WERI-Rb-1 (cell line): ENCODE data around the gene LAMA5.
A peak's percentile ranks its signal among the peaks of the same experiment; 100 is the strongest.

Source experiments
- DNase-seq: peaks from one replicate; pipeline ENCODE4 v3.0.0-alpha.2; 2020
- H3K27ac ChIP-seq: fragments of 250-450 bp; sonication (Bioruptor Pico); 2 replicates; pipeline ENCODE4 v1.5.1; 2020; ENCODE audit warnings: mild to moderate bottlenecking, moderate library complexity
- H3K27me3 ChIP-seq: fragments of 250-450 bp; sonication (Bioruptor Pico); 2 replicates; pipeline ENCODE4 v1.5.1; 2021; ENCODE audit warnings: mild to moderate bottlenecking, low read depth, moderate library complexity; ENCODE audit not compliant: insufficient read depth, severe bottlenecking
- H3K36me3 ChIP-seq: fragments of 250-450 bp; sonication (Bioruptor Pico); 2 replicates; pipeline ENCODE4 v1.5.1; 2020; ENCODE audit warnings: mild to moderate bottlenecking, moderate library complexity
- H3K4me3 ChIP-seq: 2 replicates; pipeline ENCODE4 v1.5.1; 2011; ENCODE audit warnings: low read depth, mild to moderate bottlenecking, control low read depth, low read length
- H3K9me3 ChIP-seq: fragments of 250-450 bp; sonication (Bioruptor Pico); 2 replicates; pipeline ENCODE4 v1.5.1; 2021; ENCODE audit warnings: mild to moderate bottlenecking, moderate library complexity; ENCODE audit not compliant: severe bottlenecking
- CTCF ChIP-seq: IDR thresholded peaks from 2 replicates; pipeline ENCODE4 v1.5.1; 2011; ENCODE audit warnings: low read depth, mild to moderate bottlenecking, control low read depth, inconsistent platforms, low read length

Gene LAMA5

DNA sequence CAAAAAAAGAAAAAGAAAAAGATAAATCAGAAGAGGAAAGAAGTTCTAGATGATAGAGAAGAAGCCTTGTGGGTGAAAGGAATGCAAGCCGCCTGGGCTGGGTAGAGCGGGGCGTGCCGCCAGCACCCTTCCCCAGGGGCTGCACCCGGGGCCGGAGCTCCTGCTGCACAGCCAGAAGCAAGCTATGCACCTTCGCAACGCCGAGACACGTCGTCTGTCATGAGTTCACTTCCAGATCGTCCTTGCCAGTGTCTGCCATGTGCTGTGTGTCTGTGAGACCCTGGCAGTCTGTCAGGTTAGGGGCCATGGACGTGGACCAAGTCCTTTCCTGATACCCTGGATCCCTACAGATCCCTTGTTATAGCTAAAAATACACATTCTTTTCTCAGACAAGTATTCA, 89.9 kb downstream of the LAMA5 start:
- no peak for TF ChIP-seq CTCF
- Histone ChIP-seq H3K27ac (no peak overlapping the region), H3K9me3 (no peaks in the 10 kb centered on the region), H3K36me3 (peaks cover 48% of the 10 kb centered on the region), H3K27me3 (no peaks in the 10 kb centered on the region), H3K4me3 (no peak overlapping the region)
- DNase-seq = no peak

DNA sequence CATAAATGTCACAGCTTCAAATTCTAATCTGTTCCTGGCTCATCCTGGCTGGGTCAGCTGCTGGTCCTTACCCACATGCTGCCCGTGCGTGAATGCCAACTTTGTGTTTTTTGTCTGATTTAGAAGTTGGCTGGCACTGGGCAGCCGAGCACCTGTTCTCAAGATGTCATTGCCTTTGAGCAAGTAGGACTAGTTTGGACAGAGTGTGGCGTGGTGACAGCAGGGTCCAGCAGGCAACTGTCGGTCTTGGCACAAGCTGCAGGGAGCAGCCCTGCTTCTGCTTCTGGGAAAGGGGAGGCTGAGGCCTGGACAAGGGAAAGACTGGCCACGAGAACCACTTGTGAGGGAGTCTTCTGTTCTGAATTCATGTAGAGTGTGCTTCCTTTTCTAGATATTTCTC, 90.7 kb downstream of the LAMA5 start:
- Histone ChIP-seq H3K27me3 (no peaks in the 10 kb centered on the region), H3K27ac (no peak overlapping the region), H3K36me3 (peaks cover 48% of the 10 kb centered on the region), H3K4me3 (no peak overlapping the region), H3K9me3 (no peaks in the 10 kb centered on the region)
- no peak for DNase-seq
- TF ChIP-seq CTCF = no peak

- DNase-seq = no peak
- no peak overlapping the region for H3K27ac ChIP-seq
- no peak for TF ChIP-seq CTCF
Measured at GRCh38 chr20:62275219-62275618, 91.9 kb downstream of the LAMA5 start.

DNA sequence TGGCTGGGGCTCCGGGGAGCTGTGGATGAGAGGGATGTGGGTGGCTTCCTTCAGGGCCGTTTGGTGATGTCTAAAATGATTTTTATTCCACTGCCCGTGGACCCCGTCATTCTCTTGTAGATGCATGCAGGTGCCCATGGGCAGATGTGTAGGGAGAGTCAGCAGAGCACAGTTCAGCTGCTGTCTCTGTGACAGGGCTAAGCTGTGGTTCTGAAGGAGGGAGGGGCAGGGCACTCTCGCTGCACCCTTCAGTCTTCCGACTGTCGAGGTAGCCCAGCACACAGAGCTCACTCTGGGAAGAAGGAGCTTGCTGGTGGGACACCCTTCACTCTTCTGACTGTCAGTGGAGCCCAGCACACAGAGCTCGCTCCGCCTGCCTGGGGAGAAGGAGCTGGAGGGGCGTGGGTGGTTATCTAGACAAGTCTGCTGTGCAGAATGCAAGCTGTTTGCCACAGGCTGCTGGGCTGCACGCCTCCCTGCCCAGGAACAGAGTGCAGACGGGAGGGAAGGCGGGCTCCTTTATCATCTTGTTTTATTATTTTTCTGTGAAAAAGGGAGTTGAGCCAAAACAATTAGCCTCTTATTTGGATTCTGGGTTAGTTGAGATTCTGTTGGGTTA, 92.7 kb downstream of the LAMA5 start:
- H3K4me3 ChIP-seq = no peak overlapping the region
- no peak for DNase-seq
- no peaks in the 10 kb centered on the region for H3K9me3 ChIP-seq
- H3K27me3 ChIP-seq = no peaks in the 10 kb centered on the region
- no peak overlapping the region for H3K27ac ChIP-seq
- H3K36me3 ChIP-seq = peaks cover 33% of the 10 kb centered on the region
- TF ChIP-seq CTCF = no peak

More at GRCh38 chr20:62275219-62275618, 91.9 kb downstream of the LAMA5 start:
- H3K9me3 ChIP-seq = no peaks in the 10 kb centered on the region
- peaks cover 41% of the 10 kb centered on the region for H3K36me3 ChIP-seq
- H3K27me3 ChIP-seq = no peaks in the 10 kb centered on the region
- no peak overlapping the region for H3K4me3 ChIP-seq

DNA sequence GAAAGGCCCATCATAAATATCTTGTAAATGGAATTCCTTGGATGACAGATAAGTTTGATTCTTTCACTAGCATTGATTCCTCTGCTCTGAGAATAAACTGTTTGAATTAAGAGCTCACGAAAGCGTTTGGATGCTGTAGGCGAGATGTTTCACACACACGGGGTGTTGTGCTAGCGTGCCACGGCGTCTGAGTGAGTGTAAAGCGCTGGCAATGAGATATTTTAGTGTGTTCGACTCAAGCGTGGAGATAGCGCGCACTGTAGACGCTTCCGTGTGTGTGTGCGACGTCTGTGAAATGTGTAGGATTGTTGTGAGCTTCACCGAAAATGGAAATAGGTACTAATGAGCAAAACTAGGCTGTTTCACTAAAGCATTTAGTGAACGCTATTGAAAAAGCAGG, 93.7 kb downstream of the LAMA5 start:
- DNase-seq = no peak
- no peak overlapping the region for H3K4me3 ChIP-seq
- H3K27ac ChIP-seq = no peak overlapping the region
- peaks cover 28% of the 10 kb centered on the region for H3K36me3 ChIP-seq
- H3K27me3 ChIP-seq = no peaks in the 10 kb centered on the region
- TF ChIP-seq CTCF = no peak
- H3K9me3 ChIP-seq = no peaks in the 10 kb centered on the region

- Histone ChIP-seq H3K9me3 (no peaks in the 10 kb centered on the region), H3K27ac (no peak overlapping the region), H3K27me3 (no peaks in the 10 kb centered on the region), H3K4me3 (no peak overlapping the region), H3K36me3 (peaks cover 29% of the 10 kb centered on the region)
- 0 out of 2 replicates have a peak, but pooled peaks have one; percentile 23 for TF ChIP-seq CTCF
- no peak for DNase-seq
Measured at GRCh38 chr20:62272200-62272599, 94.9 kb downstream of the LAMA5 start.
